Neuronal stem cell (in vitro differentiated cells): Measurements from ENCODE around the gene PTPRG.

Experiments
- DNase-seq: peaks from one replicate; pipeline ENCODE4 v3.0.0-alpha.2; 2013; ENCODE audit warnings: low spot score
- H2AFZ ChIP-seq: one replicate; pipeline ENCODE4 v1.6.1; 2013; ENCODE audit warnings: mild to moderate bottlenecking, low read length, inconsistent platforms
- H2AK5ac ChIP-seq: 2 replicates; pipeline ENCODE4 v1.6.1; 2013; ENCODE audit warnings: low read depth, mild to moderate bottlenecking, inconsistent platforms, low read length, moderate library complexity, mixed read lengths
- H2BK120ac ChIP-seq: 2 replicates; pipeline ENCODE4 v1.6.1; 2013; ENCODE audit warnings: low read depth, mild to moderate bottlenecking, inconsistent platforms, low read length, moderate library complexity, mixed read lengths
- H2BK12ac ChIP-seq: one replicate; pipeline ENCODE4 v1.6.1; 2013; ENCODE audit warnings: low read length, inconsistent platforms
- H2BK15ac ChIP-seq: 2 replicates; pipeline ENCODE4 v1.6.1; 2013; ENCODE audit warnings: mild to moderate bottlenecking, low read length, inconsistent platforms, mixed read lengths
- H2BK5ac ChIP-seq: one replicate; pipeline ENCODE4 v1.6.1; 2013; ENCODE audit warnings: inconsistent platforms, mild to moderate bottlenecking, low read length, moderate library complexity
- H3K14ac ChIP-seq: one replicate; pipeline ENCODE4 v1.6.1; 2013; ENCODE audit warnings: low read length, inconsistent platforms
- H3K18ac ChIP-seq: 2 replicates; pipeline ENCODE4 v1.6.1; 2013; ENCODE audit warnings: low read length, inconsistent platforms
- H3K23ac ChIP-seq: 2 replicates; pipeline ENCODE4 v1.6.1; 2013; ENCODE audit warnings: low read depth, mild to moderate bottlenecking, mixed read lengths, low read length, inconsistent platforms; ENCODE audit not compliant: poor library complexity
- H3K27ac ChIP-seq: replicated peaks from 3 replicates; pipeline ENCODE4 v1.5.1; 2013; ENCODE audit warnings: low read length, inconsistent platforms
- H3K27me3 ChIP-seq, 3 experiments: 2 replicates each; pipeline ENCODE4 v1.6.1; 2013; ENCODE audit warnings: low read length in 3 of 3, mild to moderate bottlenecking in 2 of 3, inconsistent platforms in 1 of 3, low read depth in 1 of 3, mixed read lengths in 1 of 3, moderate library complexity in 1 of 3; ENCODE audit not compliant: control insufficient read depth in 3 of 3, insufficient read depth in 3 of 3
- H3K36me3 ChIP-seq, 2 donors: replicated peaks in 1 of 2; 2 replicates each; pipeline ENCODE4 v1.6.1; 2013; ENCODE audit warnings: low read length in 2 of 2; ENCODE audit not compliant: control insufficient read depth in 2 of 2, insufficient read depth in 2 of 2
- H3K4ac ChIP-seq: 2 replicates; pipeline ENCODE4 v1.6.1; 2013; ENCODE audit warnings: inconsistent platforms, mild to moderate bottlenecking, low read length, moderate library complexity
- H3K4me1 ChIP-seq, 2 donors: 1 replicate in 1 of 2; 2 replicates in 1 of 2; pipeline ENCODE4 v1.6.1; 2013; ENCODE audit warnings: low read length in 2 of 2, low read depth in 1 of 2; ENCODE audit not compliant: control insufficient read depth in 2 of 2, insufficient read depth in 1 of 2
- H3K4me2 ChIP-seq: one replicate; pipeline ENCODE4 v1.6.1; 2013; ENCODE audit warnings: mild to moderate bottlenecking, low read length, inconsistent platforms; ENCODE audit not compliant: insufficient read depth, poor library complexity, severe bottlenecking
- H3K4me3 ChIP-seq, 2 donors: 2 replicates each; pipeline ENCODE4 v1.5.1; 2013; ENCODE audit warnings: low read length in 2 of 2, mild to moderate bottlenecking in 2 of 2, inconsistent platforms in 1 of 2, moderate library complexity in 1 of 2
- H3K79me1 ChIP-seq: one replicate; pipeline ENCODE4 v1.6.1; 2013; ENCODE audit warnings: low read depth, mild to moderate bottlenecking, inconsistent platforms, low read length, moderate library complexity
- H3K9ac ChIP-seq: one replicate; pipeline ENCODE4 v1.6.1; 2013; ENCODE audit warnings: mild to moderate bottlenecking, low read depth, low read length, inconsistent platforms; ENCODE audit not compliant: poor library complexity
- H3K9me3 ChIP-seq, 2 donors: replicated peaks in 1 of 2; 2 replicates each; pipeline versions ENCODE3 to v1.6.1; 2013; ENCODE audit warnings: low read length in 2 of 2, mild to moderate bottlenecking in 2 of 2, inconsistent platforms in 1 of 2, low read depth in 1 of 2, mixed read lengths in 1 of 2, moderate library complexity in 1 of 2; ENCODE audit not compliant: control insufficient read depth in 2 of 2, insufficient read depth in 1 of 2
- H4K8ac ChIP-seq: one replicate; pipeline ENCODE4 v1.6.1; 2013; ENCODE audit warnings: low read depth, mild to moderate bottlenecking, inconsistent platforms, low read length, moderate library complexity
- H4K91ac ChIP-seq: one replicate; pipeline ENCODE4 v1.6.1; 2013; ENCODE audit warnings: low read length, low read depth, mild to moderate bottlenecking, inconsistent platforms; ENCODE audit not compliant: poor library complexity
- WGBS, 2 donors: extraction: QIAGEN DNeasy Blood & Tissue Kit; methylation state at CpG; one replicate each; pipeline ENCODE4 v1.1.7; 2013; ENCODE audit warnings: missing lambda C conversion rate in 2 of 2, mixed read lengths in 1 of 2; ENCODE audit not compliant: insufficient read length in 2 of 2, insufficient replicate concordance in 1 of 2; ENCODE audit errors: extremely low coverage in 2 of 2; 5-methylcytosine and 5-hydroxymethylcytosine counted together

Gene PTPRG

DNA sequence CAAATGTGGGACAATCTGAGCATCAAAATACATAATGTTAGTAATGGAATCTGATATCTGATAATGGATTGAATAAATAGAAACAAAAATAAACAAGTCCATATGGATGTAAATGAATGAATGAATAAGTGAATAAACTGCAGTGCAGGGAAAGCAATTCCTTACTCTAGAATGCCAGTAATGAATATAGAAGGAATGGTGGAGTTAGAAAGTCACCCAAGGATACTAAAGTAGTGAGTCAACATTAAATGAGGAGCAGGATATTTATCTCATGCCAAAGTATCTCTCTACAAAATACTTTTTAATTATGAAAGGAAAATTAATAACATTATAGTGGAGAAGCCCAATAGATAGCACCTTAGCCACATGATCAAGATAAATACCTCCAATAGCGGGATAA is 511.7 kb downstream of the PTPRG start:
- no peak overlapping the region for H3K9ac ChIP-seq
- no peak overlapping the region for H2BK120ac ChIP-seq
- no peak overlapping the region for H2AK5ac ChIP-seq
- no peak overlapping the region for H3K23ac ChIP-seq
- H3K79me1 ChIP-seq = no peaks in the 10 kb centered on the region
- H2AFZ ChIP-seq = no peak overlapping the region
- no peak overlapping the region for H2BK15ac ChIP-seq
- H3K14ac ChIP-seq = no peak overlapping the region
- H3K4me3 ChIP-seq = no peak overlapping the region
- H4K91ac ChIP-seq = no peak overlapping the region
- no peak overlapping the region for H3K4ac ChIP-seq
- H3K18ac ChIP-seq = no peak overlapping the region
- no peak overlapping the region for H2BK5ac ChIP-seq
- H3K9me3 ChIP-seq = no peaks in the 10 kb centered on the region
- no peak overlapping the region for H3K27ac ChIP-seq
- H2BK12ac ChIP-seq = no peak overlapping the region
- no peaks in the 10 kb centered on the region for H3K27me3 ChIP-seq
- WGBS, 2 donors = no CpG with 5 or more reads among the region's 1 CpG
- no peaks in the 10 kb centered on the region for H3K4me1 ChIP-seq
- H3K36me3 ChIP-seq = no peaks in the 10 kb centered on the region
- H4K8ac ChIP-seq = no peak overlapping the region
- H3K4me2 ChIP-seq = no peak overlapping the region
- no peak for DNase-seq

DNA sequence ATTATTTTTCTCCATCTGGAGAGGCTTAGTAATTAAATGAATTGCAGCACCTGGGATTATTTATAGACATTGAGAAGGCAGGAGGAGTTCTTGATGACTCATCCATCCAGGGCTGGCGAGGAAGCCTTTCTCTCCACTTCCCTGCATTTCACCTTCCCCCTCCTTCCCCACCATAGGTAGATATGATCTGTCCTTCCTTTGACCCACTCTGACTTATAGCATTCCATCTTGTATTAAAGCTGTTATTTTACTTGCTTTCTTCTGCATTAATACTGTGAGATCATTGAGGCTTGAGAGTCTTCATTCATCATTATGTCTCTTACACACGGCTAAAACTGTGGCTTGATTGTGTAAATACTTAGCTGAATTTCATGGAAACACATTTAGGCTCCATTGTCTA is 523.2 kb downstream of the PTPRG start:
- no peak overlapping the region for H2AFZ ChIP-seq
- H2BK12ac ChIP-seq = no peak overlapping the region
- no peak overlapping the region for H3K9ac ChIP-seq
- H3K79me1 ChIP-seq = no peaks in the 10 kb centered on the region
- H3K4me2 ChIP-seq = no peak overlapping the region
- no peak overlapping the region for H3K4me3 ChIP-seq
- no peak overlapping the region for H4K8ac ChIP-seq
- no peak overlapping the region for H3K27ac ChIP-seq
- no peaks in the 10 kb centered on the region for H3K27me3 ChIP-seq
- H4K91ac ChIP-seq = no peak overlapping the region
- no peaks in the 10 kb centered on the region for H3K36me3 ChIP-seq
- no peak overlapping the region for H2BK15ac ChIP-seq
- H2BK120ac ChIP-seq = no peak overlapping the region
- no peak overlapping the region for H3K18ac ChIP-seq
- no peaks in the 10 kb centered on the region for H3K9me3 ChIP-seq
- no peaks in the 10 kb centered on the region for H3K4me1 ChIP-seq
- WGBS, 2 donors = no CpG with 5 or more reads among the region's 2 CpGs
- H2BK5ac ChIP-seq = no peak overlapping the region
- no peak overlapping the region for H3K14ac ChIP-seq
- H2AK5ac ChIP-seq = no peak overlapping the region
- no peak overlapping the region for H3K23ac ChIP-seq
- no peak overlapping the region for H3K4ac ChIP-seq
- no peak for DNase-seq

DNA sequence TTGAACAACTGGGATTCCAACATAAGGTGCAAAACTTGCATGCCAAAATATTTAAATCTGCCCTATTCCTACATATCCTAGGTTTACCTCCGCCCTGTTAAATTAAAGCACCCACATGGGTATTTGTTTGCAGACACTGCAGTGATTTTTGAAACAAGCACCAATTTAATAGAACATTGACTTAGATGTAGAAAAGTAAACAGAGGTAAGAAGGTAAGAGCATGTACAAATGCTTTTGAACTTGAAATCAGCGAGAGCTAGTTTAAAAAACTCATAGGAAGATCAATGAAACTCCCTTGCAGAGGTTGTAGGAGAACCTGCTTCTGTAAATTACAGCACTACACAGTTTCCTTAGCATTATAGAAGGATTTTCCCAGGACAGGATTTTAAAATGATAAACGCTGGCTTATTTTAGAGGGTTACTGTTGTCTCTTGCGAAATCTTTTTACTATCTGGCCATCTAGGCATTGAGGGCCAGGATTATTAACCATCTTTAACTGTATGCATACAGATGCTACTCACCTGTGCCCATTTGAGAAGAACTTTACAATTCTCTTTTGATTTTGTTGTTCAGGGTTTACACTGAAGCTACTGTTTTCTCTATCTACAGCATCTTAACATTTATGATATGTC is 527.2 kb downstream of the PTPRG start:
- Histone ChIP-seq H3K79me1 (no peaks in the 10 kb centered on the region), H3K18ac (no peak overlapping the region), H2BK5ac (no peak overlapping the region), H3K27ac (no peak overlapping the region), H3K4me1 (no peaks in the 10 kb centered on the region), H2BK15ac (no peak overlapping the region), H2AK5ac (no peak overlapping the region), H3K27me3 (no peaks in the 10 kb centered on the region), H3K36me3 (no peaks in the 10 kb centered on the region), H3K14ac (no peak overlapping the region), H2BK12ac (no peak overlapping the region), H3K9ac (no peak overlapping the region), H3K9me3 (no peaks in the 10 kb centered on the region), H4K91ac (no peak overlapping the region), H3K4ac (no peak overlapping the region), H2BK120ac (no peak overlapping the region), H3K4me2 (no peak overlapping the region), H3K23ac (no peak overlapping the region), H3K4me3 (no peak overlapping the region), H4K8ac (no peak overlapping the region), H2AFZ (no peak overlapping the region)
- DNase-seq = no peak
- WGBS, 2 donors = no CpG with 5 or more reads among the region's 4 CpGs

DNA sequence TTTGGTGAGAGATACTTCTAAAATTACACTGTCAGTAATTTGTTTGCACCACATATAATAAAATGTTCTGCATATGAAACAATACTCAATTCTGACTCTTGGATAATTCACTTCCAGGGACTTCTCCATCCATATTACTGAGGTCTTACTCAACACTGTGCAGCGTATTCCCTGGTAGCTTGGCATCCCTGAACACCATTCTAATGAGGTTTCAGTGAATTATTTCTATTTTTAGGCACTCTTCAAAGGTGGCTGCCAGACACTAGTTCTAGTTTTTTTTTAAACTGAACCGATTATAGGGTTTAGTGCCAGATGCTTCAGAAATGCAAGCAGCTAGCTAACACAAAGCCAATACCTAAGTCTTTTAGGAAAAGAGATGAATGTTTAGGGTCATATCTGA is 528.7 kb downstream of the PTPRG start:
- H3K4me1 ChIP-seq = no peaks in the 10 kb centered on the region
- no peak for DNase-seq
- H4K8ac ChIP-seq = no peak overlapping the region
- H2BK15ac ChIP-seq = no peak overlapping the region
- no peak overlapping the region for H3K14ac ChIP-seq
- H3K23ac ChIP-seq = no peak overlapping the region
- no peak overlapping the region for H2AK5ac ChIP-seq
- no peak overlapping the region for H2BK120ac ChIP-seq
- H3K4me2 ChIP-seq = no peak overlapping the region
- H2BK12ac ChIP-seq = no peak overlapping the region
- no peak overlapping the region for H3K9ac ChIP-seq
- H3K27ac ChIP-seq = no peak overlapping the region
- no peak overlapping the region for H2AFZ ChIP-seq
- no peak overlapping the region for H3K4ac ChIP-seq
- no peak overlapping the region for H3K4me3 ChIP-seq
- H3K27me3 ChIP-seq = no peaks in the 10 kb centered on the region
- no peak overlapping the region for H2BK5ac ChIP-seq
- H3K18ac ChIP-seq = no peak overlapping the region
- no peaks in the 10 kb centered on the region for H3K79me1 ChIP-seq
- H3K36me3 ChIP-seq = no peaks in the 10 kb centered on the region
- H4K91ac ChIP-seq = no peak overlapping the region
- WGBS, 2 donors = no CpG with 5 or more reads among the region's 2 CpGs
- no peaks in the 10 kb centered on the region for H3K9me3 ChIP-seq
